ENCODE results near the gene TAF11L4.
"Not testable (repeated sequence)": the region's sequence is repeated elsewhere in the genome, so short reads cannot be mapped to it uniquely, and the experiment has no call there.

Gene TAF11L4

DNA sequence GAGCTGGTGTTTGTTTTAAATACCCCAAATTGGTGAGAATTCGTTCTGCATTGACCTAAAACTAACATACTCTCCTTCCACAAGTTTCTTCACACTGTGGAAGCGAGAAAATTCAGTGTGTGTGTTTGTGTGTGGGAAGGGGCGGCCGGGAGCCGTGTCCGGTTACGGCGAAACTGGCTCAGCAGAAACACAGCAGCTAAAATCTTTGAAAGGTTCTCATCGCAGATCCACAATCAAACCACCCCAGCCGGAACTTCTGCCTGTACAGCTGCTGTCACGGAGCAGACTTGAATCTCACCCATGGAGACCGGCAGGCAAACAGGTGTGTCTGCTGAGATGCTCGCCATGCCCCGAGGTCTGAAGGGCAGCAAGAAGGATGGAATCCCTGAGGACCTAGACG is at the start of gene TAF11L4:
TSS of gene TAF11L4 (plus strand) at position 301 of the 400 bp plus-strand sequence.
- not testable (repeated sequence) for DNase-seq; H3K4me1 Mint-ChIP-seq; H3K9me3 Mint-ChIP-seq; H3K27me3 Mint-ChIP-seq (ENCODE audit: low read depth, poor library complexity); H3K27ac Mint-ChIP-seq; H3K4me3 Mint-ChIP-seq; H3K36me3 Mint-ChIP-seq (ENCODE audit: low read depth)

DNA sequence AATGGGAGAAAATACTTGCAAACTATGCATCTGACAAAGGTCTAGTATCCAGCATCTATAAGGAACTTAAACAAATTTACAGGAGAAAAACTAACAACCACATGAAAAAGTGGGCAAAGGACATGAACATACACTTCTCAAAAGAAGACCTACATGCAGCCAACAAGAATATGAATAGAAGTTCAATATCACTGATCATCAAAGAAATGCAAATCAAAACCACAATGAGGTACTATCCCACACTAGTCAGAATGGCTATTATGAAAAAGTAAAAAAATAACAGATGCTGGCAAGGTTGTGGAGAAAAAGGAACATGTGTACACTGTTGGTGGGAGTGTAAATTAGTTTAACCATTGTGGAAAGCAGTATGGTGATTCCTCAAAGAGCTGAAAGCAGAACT is 46.5 kb upstream of the TAF11L4 start:
- Mint-ChIP-seq H3K27me3 (ENCODE audit: low read depth, poor library complexity) (peaks cover 11% of the 10 kb centered on the region), H3K4me1 (peaks cover 11% of the 10 kb centered on the region)
- not testable (repeated sequence) for H3K36me3 Mint-ChIP-seq (ENCODE audit: low read depth); DNase-seq; H3K4me3 Mint-ChIP-seq; H3K27ac Mint-ChIP-seq; H3K9me3 Mint-ChIP-seq

DNA sequence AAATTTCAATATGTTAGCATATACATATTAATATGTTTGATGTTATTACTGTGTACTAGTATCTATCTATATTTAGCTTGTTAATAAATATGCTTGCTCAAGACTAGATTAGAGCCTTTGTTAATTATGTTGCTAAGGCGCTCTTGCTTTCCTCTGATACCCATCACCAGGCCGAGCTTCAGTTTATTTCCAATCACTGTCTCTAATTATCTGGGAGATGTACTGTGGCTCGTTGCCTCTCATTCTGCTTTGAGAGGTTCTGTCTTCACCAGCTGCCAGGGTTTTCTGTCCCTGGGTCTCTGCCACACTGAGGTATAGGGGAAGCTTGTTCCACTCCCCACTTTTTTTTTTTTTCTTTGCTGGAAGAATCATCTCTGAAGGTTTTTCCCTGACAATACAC is 44.6 kb upstream of the TAF11L4 start:
- Mint-ChIP-seq H3K9me3 (no peaks in the 10 kb centered on the region), H3K4me1 (peaks cover 11% of the 10 kb centered on the region), H3K4me3 (no peak overlapping the region), H3K36me3 (ENCODE audit: low read depth) (no peaks in the 10 kb centered on the region), H3K27ac (no peak overlapping the region), H3K27me3 (ENCODE audit: low read depth, poor library complexity) (peaks cover 12% of the 10 kb centered on the region)
- DNase-seq = no peak
- TF ChIP-seq, protein P1, sequence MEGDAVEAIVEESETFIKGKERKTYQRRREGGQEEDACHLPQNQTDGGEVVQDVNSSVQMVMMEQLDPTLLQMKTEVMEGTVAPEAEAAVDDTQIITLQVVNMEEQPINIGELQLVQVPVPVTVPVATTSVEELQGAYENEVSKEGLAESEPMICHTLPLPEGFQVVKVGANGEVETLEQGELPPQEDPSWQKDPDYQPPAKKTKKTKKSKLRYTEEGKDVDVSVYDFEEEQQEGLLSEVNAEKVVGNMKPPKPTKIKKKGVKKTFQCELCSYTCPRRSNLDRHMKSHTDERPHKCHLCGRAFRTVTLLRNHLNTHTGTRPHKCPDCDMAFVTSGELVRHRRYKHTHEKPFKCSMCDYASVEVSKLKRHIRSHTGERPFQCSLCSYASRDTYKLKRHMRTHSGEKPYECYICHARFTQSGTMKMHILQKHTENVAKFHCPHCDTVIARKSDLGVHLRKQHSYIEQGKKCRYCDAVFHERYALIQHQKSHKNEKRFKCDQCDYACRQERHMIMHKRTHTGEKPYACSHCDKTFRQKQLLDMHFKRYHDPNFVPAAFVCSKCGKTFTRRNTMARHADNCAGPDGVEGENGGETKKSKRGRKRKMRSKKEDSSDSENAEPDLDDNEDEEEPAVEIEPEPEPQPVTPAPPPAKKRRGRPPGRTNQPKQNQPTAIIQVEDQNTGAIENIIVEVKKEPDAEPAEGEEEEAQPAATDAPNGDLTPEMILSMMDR (IDR thresholded peaks at IDR 0.05) = no peak

DNA sequence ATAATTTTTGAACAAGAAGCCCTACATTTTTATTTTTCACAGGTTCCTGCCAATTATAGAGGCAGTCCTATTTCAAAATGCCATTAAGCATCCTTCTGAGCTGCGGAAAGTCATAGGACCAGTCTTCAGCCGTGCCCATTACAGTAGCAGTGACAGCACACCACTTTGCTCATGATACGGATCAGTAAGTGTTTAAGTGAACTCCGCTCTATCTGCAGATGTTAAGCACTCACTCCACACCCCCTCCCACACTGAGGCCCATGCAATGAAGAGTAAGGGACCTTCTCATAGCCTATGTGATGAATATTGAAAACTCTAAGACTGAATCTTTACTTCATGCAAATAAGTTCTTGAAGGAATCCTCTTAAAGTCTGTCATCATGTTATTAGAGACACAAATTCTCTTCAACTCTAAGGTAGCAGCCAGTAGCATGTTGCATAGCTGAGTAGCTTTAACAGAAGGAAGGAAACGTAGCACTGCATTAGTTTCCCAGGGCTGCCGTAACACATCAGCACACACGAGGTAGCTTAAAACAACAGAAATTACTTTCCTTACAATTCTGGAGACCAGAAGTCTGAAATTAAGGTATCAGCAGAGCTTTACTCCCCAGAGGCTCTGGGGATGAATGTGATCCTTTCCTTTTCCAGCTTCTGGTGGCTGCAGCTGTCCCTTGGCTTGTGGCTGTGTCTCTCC is 43.9 kb upstream of the TAF11L4 start:
- peaks cover 12% of the 10 kb centered on the region for H3K27me3 Mint-ChIP-seq (ENCODE audit: low read depth, poor library complexity)
- no peaks in the 10 kb centered on the region for H3K36me3 Mint-ChIP-seq (ENCODE audit: low read depth)
- TF ChIP-seq, protein P1 (IDR thresholded peaks at IDR 0.05) = no peak
- H3K4me3 Mint-ChIP-seq = no peak overlapping the region
- no peaks in the 10 kb centered on the region for H3K9me3 Mint-ChIP-seq
- peak overlapping the region; percentile 84 for H3K27ac Mint-ChIP-seq
- peaks cover 11% of the 10 kb centered on the region for H3K4me1 Mint-ChIP-seq
- DNase-seq = no peak

DNA sequence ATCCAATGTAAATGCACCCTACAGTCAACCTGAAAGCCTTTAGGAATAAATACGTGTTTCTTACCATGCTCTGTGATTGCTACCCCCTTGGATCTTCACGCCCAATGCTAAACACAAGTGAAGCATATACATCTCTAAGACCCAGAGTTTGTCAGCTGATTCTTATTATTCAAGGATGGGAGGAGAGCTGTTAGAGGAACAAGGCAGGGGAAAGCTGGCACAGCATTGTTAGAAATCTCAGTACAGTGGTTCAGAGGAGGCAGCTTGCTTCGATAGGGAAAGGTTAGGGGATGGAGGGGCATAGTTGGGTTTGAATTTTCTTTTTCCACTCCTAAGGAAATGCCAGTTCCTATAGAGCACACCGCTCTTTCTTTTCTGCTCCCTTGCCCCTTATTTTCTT is 40.2 kb upstream of the TAF11L4 start:
- Mint-ChIP-seq H3K4me1 (peaks cover 11% of the 10 kb centered on the region), H3K4me3 (no peak overlapping the region), H3K27ac (peak overlapping the region; percentile 69), H3K9me3 (no peaks in the 10 kb centered on the region), H3K36me3 (ENCODE audit: low read depth) (no peaks in the 10 kb centered on the region), H3K27me3 (ENCODE audit: low read depth, poor library complexity) (peaks cover 8% of the 10 kb centered on the region)
- DNase-seq = no peak
- TF ChIP-seq, protein P1 (IDR thresholded peaks at IDR 0.05) = no peak

DNA sequence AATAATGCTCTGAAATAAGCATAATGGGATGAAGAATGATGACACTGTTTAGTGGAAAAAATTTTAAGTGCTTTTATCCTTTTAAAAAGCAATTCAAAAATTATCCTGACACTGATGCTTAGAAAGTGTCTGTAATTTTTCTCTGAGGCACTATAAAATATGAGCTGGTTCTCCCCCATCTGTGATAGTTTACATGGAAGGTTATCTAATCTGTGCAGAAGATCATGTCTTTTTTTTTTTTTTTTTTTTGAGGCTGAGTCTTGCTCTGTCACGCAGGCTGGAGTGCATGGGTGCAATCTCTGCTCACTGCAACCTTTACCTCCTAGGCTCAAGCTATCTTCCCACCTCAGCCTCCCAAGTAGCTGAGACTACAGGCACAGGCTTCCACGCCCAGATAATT is 38.8 kb upstream of the TAF11L4 start:
- Mint-ChIP-seq H3K9me3 (no peaks in the 10 kb centered on the region), H3K27ac (no peak overlapping the region), H3K4me1 (peaks cover 6% of the 10 kb centered on the region), H3K36me3 (ENCODE audit: low read depth) (no peaks in the 10 kb centered on the region), H3K4me3 (no peak overlapping the region), H3K27me3 (ENCODE audit: low read depth, poor library complexity) (peaks cover 4% of the 10 kb centered on the region)
- no peak for DNase-seq
- TF ChIP-seq, protein P1 (IDR thresholded peaks at IDR 0.05) = no peak

DNA sequence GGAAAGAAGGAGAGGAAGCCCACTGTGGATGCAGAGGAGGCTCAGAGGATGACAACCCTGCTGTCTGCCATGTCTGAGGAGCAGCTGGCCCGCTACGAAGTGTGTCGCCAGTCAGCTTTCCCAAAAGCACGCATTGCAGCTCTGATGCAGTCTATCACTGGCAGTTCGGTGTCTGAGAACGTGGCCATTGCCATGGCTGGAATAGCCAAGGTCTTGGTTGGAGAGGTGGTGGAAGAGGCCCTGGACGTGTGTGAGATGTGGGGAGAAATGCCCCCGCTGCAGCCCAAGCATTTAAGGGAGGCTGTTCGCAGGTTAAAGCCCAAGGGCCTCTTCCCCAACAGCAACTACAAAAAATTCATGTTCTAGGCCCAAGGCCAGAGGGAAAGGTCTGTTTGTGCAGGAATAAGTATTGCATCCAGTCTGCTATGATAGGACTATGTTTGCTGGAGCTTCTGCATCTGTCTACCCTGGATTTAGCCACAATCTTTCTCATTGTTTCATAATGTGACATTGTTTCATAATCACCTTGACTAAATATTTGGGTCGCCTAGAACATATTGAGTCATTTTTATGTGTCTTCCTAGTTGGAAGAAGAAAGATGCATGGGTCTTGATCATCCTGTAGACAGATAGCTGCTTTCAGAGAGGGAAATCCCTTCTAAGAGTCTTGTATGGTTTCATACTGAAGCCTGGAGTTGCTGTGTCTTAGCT is 35.0 kb upstream of the TAF11L4 start:
- not testable (repeated sequence) for H3K9me3 Mint-ChIP-seq; H3K27me3 Mint-ChIP-seq (ENCODE audit: low read depth, poor library complexity); H3K4me1 Mint-ChIP-seq; H3K4me3 Mint-ChIP-seq; H3K27ac Mint-ChIP-seq; DNase-seq; H3K36me3 Mint-ChIP-seq (ENCODE audit: low read depth)
